Right lobe of liver (tissue), 6 donors: Measurements from ENCODE around the gene RAB41. TPM values are rescaled to one million over a fixed set of nuclear protein-coding genes. Genes with fewer than 3 reads are reported as not detected.
"Not testable (repeated sequence)": the region's sequence is repeated elsewhere in the genome, so short reads cannot be mapped to it uniquely, and the experiment has no call there.

Source experiments
- ATAC-seq, 4 donors: fragments of 200-7000 bp; cut with Tn5 transposase; one replicate each; pipeline ENCODE4 v1.9.1; 2020; ENCODE audit warnings: mild to moderate bottlenecking in 4 of 4, moderate library complexity in 4 of 4
- DNase-seq, 3 donors: peaks; one replicate each; pipeline ENCODE4 v3.0.0-alpha.2; 2020
- H3K27ac ChIP-seq, 3 donors: fragments of 200-600 bp; one replicate each; pipeline ENCODE4 v1.8.0; 2022
- H3K27me3 ChIP-seq, 2 donors: fragments of 200-600 bp; one replicate each; pipeline ENCODE4 v1.8.0; 2022
- H3K36me3 ChIP-seq, 4 donors: fragments of 200-600 bp; sonication (generic) in 1 of 4; one replicate each; pipeline versions ENCODE4 v1.5.1 to v1.8.0; 2017 to 2022; ENCODE audit warnings: control low read depth in 1 of 4
- H3K4me1 ChIP-seq, 4 donors: fragments of 200-600 bp; sonication (generic) in 1 of 4; one replicate each; pipeline versions ENCODE4 v1.5.1 to v1.8.0; 2017 to 2022; ENCODE audit warnings: control low read depth in 1 of 4
- H3K4me3 ChIP-seq, 3 donors: fragments of 200-600 bp; one replicate each; pipeline ENCODE4 v1.8.0; 2022
- H3K9me3 ChIP-seq, 4 donors: fragments of 200-600 bp; sonication (generic) in 1 of 4; one replicate each; pipeline versions ENCODE4 v1.5.1 to v1.8.0; 2017 to 2022; ENCODE audit warnings: control low read depth in 1 of 4
- POLR2A ChIP-seq: fragments of 450-650 bp; IDR thresholded peaks from one replicate; pipeline ENCODE4 v1.6.1; 2017; ENCODE audit warnings: antibody characterized with exemption, mild to moderate bottlenecking
- WGBS: methylation state at CpG from one replicate; pipeline ENCODE4 v1.1.6; 2018; ENCODE audit warnings: low coverage, low lambda C conversion rate; ENCODE audit not compliant: insufficient coverage; ENCODE audit errors: missing lambda C conversion rate; 5-methylcytosine and 5-hydroxymethylcytosine counted together
- intact Hi-C, 2 donors: fragments of 100-400 bp; cut with DNase I; formaldehyde crosslinking; loops; one replicate each; pipeline versions ENCODE4 v1.11.2 to v1.14.1; 2022
- long read RNA-seq: library from polyadenylated mRNA; unstranded; transcript quantifications from one replicate; pipeline ENCODE4 v2.0.0, GENCODE V29; 2019
- total RNA-seq, 6 experiments: library from RNA; depleted of rRNA in 2 of 6; stranded (reverse); fragments of >200 nt in 2 of 6; fragmentation: NEBNext Ultra II Directional in 3 of 6; extraction: Animal tissue kit (Norgen Biotek cat#: 25700) in 3 of 6; gene quantifications; one replicate each; pipeline versions ENCODE4 v1.1.0 to v1.2.4, GENCODE V29; 2016 to 2023
- TF ChIP-seq, protein P1 (sequence below), 4 donors: fragments of 200-600 bp in 3 of 4; fragments of 450-650 bp in 1 of 4; IDR thresholded peaks; one replicate each; pipeline versions ENCODE4 v1.5.1 to v1.8.0; 2016 to 2022; ENCODE audit warnings: antibody characterized with exemption in 4 of 4, mild to moderate bottlenecking in 2 of 4
- donor health status: DM: no; HTN: yes; CAD: no.
- donor health status: DM: no; HTN: no; CAD: no.
- donor health status: DM: no; HTN: no; CAD: no.
- donor health status: DM: no; HTN: yes; CAD: no.
- donor health status: DM: no; HTN: yes; CAD: no.

The RAB41 gene
- total RNA-seq, result not detected
- long read RNA-seq, result 0 reads

DNA sequence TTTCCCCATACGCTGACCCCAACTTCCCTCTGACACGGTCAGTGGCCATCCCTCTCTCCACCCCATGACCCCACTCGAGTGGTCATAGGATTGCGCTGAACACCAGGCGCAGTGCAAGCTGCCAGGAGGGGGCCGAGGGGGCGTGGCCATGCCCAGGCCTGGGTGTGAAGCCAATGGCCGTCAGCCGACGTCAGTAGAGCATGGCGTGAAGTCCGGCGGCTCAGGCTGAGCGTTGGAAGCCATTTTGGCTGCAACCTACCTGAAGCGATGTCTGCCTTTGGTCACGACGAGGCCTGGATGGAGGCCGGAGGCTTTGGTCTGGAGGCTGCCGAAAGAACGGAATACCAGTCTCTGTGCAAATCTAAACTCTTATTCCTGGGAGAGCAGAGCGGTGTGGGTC, at the start of gene RAB41:
RAB41 (plus strand) TSS at position 222 of the 400 bp plus-strand sequence; CDS start at position 268, 46 bp downstream.
- WGBS, result 87% methylated on average over 17 of the region's 21 CpGs

DNA sequence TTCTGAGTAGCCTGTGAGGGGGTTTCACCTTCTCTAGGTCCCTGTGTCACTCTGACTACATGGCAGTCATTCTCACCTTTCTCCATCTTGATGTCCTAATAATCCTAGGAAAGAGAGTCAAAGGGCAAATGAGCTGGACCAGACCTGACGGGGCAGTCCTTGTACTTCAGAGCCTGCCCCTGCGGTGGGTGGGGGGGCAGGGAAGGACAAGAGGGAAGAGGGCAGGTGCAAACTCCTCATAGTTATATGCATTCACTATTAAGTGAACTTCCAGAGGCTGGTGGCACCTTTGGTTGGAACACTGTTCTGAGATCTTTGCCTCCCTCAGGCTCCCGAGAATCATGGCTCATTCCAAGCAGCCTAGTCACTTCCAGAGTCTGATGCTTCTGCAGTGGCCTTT, 47.6 kb upstream of the RAB41 start, which contains the start of gene AWAT1:
AWAT1 (plus strand) TSS at position 301 of the 400 bp plus-strand sequence; CDS start at position 342, 41 bp downstream.
- TF ChIP-seq POLR2A, result no peak
- TF ChIP-seq, protein P1, sequence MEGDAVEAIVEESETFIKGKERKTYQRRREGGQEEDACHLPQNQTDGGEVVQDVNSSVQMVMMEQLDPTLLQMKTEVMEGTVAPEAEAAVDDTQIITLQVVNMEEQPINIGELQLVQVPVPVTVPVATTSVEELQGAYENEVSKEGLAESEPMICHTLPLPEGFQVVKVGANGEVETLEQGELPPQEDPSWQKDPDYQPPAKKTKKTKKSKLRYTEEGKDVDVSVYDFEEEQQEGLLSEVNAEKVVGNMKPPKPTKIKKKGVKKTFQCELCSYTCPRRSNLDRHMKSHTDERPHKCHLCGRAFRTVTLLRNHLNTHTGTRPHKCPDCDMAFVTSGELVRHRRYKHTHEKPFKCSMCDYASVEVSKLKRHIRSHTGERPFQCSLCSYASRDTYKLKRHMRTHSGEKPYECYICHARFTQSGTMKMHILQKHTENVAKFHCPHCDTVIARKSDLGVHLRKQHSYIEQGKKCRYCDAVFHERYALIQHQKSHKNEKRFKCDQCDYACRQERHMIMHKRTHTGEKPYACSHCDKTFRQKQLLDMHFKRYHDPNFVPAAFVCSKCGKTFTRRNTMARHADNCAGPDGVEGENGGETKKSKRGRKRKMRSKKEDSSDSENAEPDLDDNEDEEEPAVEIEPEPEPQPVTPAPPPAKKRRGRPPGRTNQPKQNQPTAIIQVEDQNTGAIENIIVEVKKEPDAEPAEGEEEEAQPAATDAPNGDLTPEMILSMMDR (IDR thresholded peaks at IDR 0.05), result no peak
- H3K36me3 ChIP-seq, result no peaks in the 10 kb centered on the region
- no peaks in the 10 kb centered on the region for H3K27me3 ChIP-seq
- no peak within 1 kb of the TSS for H3K4me3 ChIP-seq
- 44% methylated on average over 2 of the region's 3 CpGs for WGBS
- intact Hi-C loops, result no loop called here
- DNase-seq, result no peak
- no peak within 1 kb of the TSS for H3K27ac ChIP-seq
- no peaks in the 10 kb centered on the region for H3K9me3 ChIP-seq
- ATAC-seq, result no peak
- no peaks in the 10 kb centered on the region for H3K4me1 ChIP-seq

More for the DNA sequence above, at the start of gene RAB41:
- Histone ChIP-seq H3K27me3 (no peaks in the 10 kb centered on the region), H3K36me3 (peaks cover 0 to 6% (median 0%) of the 10 kb centered on the region in 4 donors), H3K4me1 (no peaks in the 10 kb centered on the region), H3K9me3 (no peaks in the 10 kb centered on the region), H3K27ac (no peak within 1 kb of the TSS), H3K4me3 (no peak within 1 kb of the TSS)
- no peak for DNase-seq
- no peak for TF ChIP-seq POLR2A
- intact Hi-C loops, result no loop called here
- ATAC-seq, result no peak

DNA sequence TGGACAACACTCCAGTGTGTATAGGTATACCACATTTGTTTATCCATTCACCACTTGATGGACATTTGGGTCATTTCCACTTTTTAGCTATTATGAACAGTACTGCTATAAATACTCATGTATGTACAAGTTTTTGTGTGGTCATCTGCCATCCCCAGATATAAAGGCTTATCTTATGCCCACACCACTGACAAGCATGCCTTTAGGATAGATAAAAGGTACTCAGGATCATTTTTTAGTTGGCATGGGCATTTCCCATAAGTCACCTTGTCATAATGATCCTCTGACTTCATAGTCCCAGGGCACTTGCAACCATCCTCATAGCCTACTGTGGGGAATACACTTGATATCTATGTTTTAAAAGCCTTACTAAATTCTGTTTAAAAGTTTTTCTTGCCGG, 41.2 kb upstream of the RAB41 start:
- Histone ChIP-seq H3K27ac (no peak overlapping the region), H3K9me3 (no peaks in the 10 kb centered on the region), H3K4me1 (no peaks in the 10 kb centered on the region), H3K4me3 (no peak overlapping the region), H3K27me3 (no peaks in the 10 kb centered on the region), H3K36me3 (no peaks in the 10 kb centered on the region)
- intact Hi-C loops, result no loop called here
- 100% methylated on average over 1 of the region's 1 CpG for WGBS
- no peak for DNase-seq
- no peak for ATAC-seq
- TF ChIP-seq POLR2A, result no peak
- TF ChIP-seq, protein P1 (IDR thresholded peaks at IDR 0.05), result no peak

DNA sequence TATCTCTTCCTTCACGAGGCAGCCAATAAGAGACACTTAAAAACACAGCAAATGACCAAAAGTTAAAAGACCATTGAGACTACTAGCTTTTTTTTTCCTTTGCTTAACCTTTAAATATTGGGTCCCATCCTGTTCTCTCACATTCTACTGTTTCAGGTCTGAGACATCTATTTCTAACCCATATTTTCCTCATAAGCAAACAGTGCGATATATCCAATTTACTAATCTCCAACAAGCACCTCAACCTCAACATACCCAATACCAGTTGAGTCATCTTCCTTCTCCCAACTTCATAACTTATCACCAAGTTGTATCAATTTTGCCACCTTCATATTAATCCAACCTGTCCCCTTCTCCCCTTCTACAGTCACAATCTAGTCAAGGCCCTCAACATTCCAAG, 40.5 kb upstream of the RAB41 start:
- DNase-seq (no peak), ATAC-seq (no peak)
- no peaks in the 10 kb centered on the region for H3K36me3 ChIP-seq
- WGBS, result 77% methylated on average over 2 of the region's 2 CpGs
- intact Hi-C loops, result no loop called here
- H3K27ac ChIP-seq, result no peak overlapping the region
- no peaks in the 10 kb centered on the region for H3K4me1 ChIP-seq
- H3K27me3 ChIP-seq, result no peaks in the 10 kb centered on the region
- TF ChIP-seq, protein P1 (IDR thresholded peaks at IDR 0.05), result no peak
- TF ChIP-seq POLR2A, result no peak
- H3K9me3 ChIP-seq, result no peaks in the 10 kb centered on the region
- H3K4me3 ChIP-seq, result no peak overlapping the region

DNA sequence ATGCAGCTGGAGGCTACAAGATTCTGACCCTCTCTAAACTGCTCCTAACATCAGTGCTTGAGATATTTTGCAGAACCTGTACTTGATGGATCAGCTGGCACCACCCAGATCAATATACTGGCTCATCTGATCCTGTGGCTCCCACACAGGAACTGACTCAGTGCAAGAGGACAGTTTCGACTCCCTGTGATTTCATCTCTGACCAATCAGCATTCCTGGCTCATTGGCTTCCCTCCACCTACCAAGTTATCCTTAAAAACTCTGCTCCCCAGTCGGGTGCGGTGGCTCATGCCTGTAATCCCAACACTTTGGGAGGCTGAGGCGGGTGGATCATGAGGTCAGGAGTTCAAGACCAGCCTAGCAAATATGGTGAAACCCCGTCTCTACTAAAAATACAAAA, 38.4 kb upstream of the RAB41 start:
- intact Hi-C loops, H3K27ac ChIP-seq, H3K27me3 ChIP-seq, H3K36me3 ChIP-seq, H3K9me3 ChIP-seq, H3K4me1 ChIP-seq, H3K4me3 ChIP-seq, ATAC-seq, DNase-seq: not testable (repeated sequence)
- WGBS, result 59% methylated on average over 3 of the region's 5 CpGs

DNA sequence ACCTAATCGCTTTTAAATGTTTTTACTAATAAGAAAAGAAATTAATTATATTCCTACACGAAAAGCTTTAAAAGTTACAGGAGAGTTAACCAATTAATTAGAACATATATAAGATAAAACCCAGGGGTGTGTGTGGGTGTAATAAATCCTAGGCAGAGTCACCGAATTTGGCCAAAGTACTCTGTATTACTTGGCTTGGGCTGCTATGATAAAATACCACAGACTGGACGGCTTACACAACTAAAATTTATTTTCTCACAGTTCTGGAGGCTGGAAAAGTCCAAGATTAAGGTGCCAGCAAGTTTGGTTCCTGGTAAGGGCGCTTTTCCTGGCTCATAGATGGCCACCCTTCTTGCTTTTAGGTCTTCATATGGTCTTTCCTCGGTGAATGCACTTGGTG, 37.1 kb upstream of the RAB41 start:
- DNase-seq, result no peak
- intact Hi-C loops, result no loop called here
- ATAC-seq, result peak in 1 of 4 donors; percentile 57
- Histone ChIP-seq H3K36me3 (no peaks in the 10 kb centered on the region), H3K4me1 (no peaks in the 10 kb centered on the region), H3K9me3 (no peaks in the 10 kb centered on the region), H3K4me3 (no peak overlapping the region), H3K27me3 (no peaks in the 10 kb centered on the region), H3K27ac (no peak overlapping the region)
- 44% methylated on average over 5 of the region's 6 CpGs for WGBS
- no peak for TF ChIP-seq POLR2A
- TF ChIP-seq, protein P1 (IDR thresholded peaks at IDR 0.05), result no peak
